Mesendoderm (in vitro differentiated cells): ENCODE results near the gene VAV3.

Experiments
- DNase-seq: peaks from one replicate; pipeline ENCODE4 v3.0.0; 2013
- H2AK5ac ChIP-seq: 2 replicates; pipeline ENCODE4 v1.6.1; 2013; ENCODE audit warnings: low read length, inconsistent platforms
- H2BK120ac ChIP-seq: 2 replicates; pipeline ENCODE4 v1.6.1; 2013; ENCODE audit warnings: low read depth, mild to moderate bottlenecking, low read length, moderate library complexity, mixed read lengths
- H2BK15ac ChIP-seq: replicated peaks from 2 replicates; pipeline ENCODE4 v1.6.1; 2013; ENCODE audit warnings: low read depth, mild to moderate bottlenecking, moderate library complexity
- H2BK5ac ChIP-seq: 2 replicates; pipeline ENCODE4 v1.6.1; 2013; ENCODE audit warnings: low read length, inconsistent platforms
- H3K18ac ChIP-seq: 2 replicates; pipeline ENCODE4 v1.6.1; 2013; ENCODE audit warnings: mild to moderate bottlenecking, low read length, mixed read lengths
- H3K23ac ChIP-seq: one replicate; pipeline ENCODE4 v1.6.1; 2013; ENCODE audit warnings: low read length
- H3K27ac ChIP-seq: 2 replicates; pipeline ENCODE4 v1.5.1; 2013; ENCODE audit warnings: low read depth, mild to moderate bottlenecking, inconsistent platforms, low read length, moderate library complexity
- H3K27me3 ChIP-seq: 2 replicates; pipeline ENCODE4 v1.6.1; 2013; ENCODE audit warnings: low read length, control low read depth, mild to moderate bottlenecking, inconsistent platforms; ENCODE audit not compliant: insufficient read depth, poor library complexity
- H3K36me3 ChIP-seq: 2 replicates; pipeline ENCODE4 v1.6.1; 2013; ENCODE audit warnings: low read length, inconsistent platforms; ENCODE audit not compliant: control insufficient read depth, insufficient read depth
- H3K4ac ChIP-seq: one replicate; pipeline ENCODE4 v1.6.1; 2013; ENCODE audit warnings: low read depth, mild to moderate bottlenecking, low read length, moderate library complexity
- H3K4me1 ChIP-seq: 2 replicates; pipeline ENCODE4 v1.6.1; 2013; ENCODE audit warnings: low read depth, low read length, inconsistent platforms; ENCODE audit not compliant: control insufficient read depth
- H3K4me2 ChIP-seq: 2 replicates; pipeline ENCODE4 v1.6.1; 2013; ENCODE audit warnings: low read length
- H3K4me3 ChIP-seq: 2 replicates; pipeline ENCODE4 v1.5.1; 2013; ENCODE audit warnings: mild to moderate bottlenecking, low read length
- H3K56ac ChIP-seq: one replicate; pipeline ENCODE4 v1.6.1; 2013; ENCODE audit warnings: low read length
- H3K79me1 ChIP-seq: 2 replicates; pipeline ENCODE4 v1.6.1; 2013; ENCODE audit warnings: low read length, inconsistent platforms
- H3K79me2 ChIP-seq: 2 replicates; pipeline ENCODE4 v1.6.1; 2013; ENCODE audit warnings: mild to moderate bottlenecking, low read length; ENCODE audit not compliant: control insufficient read depth, insufficient read depth
- H3K9ac ChIP-seq: 2 replicates; pipeline ENCODE4 v1.6.1; 2013; ENCODE audit warnings: low read length, inconsistent platforms
- H4K5ac ChIP-seq: one replicate; pipeline ENCODE4 v1.6.1; 2013; ENCODE audit warnings: low read length
- H4K8ac ChIP-seq: one replicate; pipeline ENCODE4 v1.6.1; 2013; ENCODE audit warnings: low read depth, mild to moderate bottlenecking, control low read depth, low read length, moderate library complexity
- WGBS: extraction: QIAGEN DNeasy Blood & Tissue Kit; methylation state at CpG from one replicate; pipeline ENCODE4 v1.1.7; 2013; ENCODE audit warnings: low lambda C conversion rate, missing lambda C conversion rate; ENCODE audit not compliant: insufficient coverage; ENCODE audit errors: extremely low coverage; 5-methylcytosine and 5-hydroxymethylcytosine counted together

Gene VAV3

DNA sequence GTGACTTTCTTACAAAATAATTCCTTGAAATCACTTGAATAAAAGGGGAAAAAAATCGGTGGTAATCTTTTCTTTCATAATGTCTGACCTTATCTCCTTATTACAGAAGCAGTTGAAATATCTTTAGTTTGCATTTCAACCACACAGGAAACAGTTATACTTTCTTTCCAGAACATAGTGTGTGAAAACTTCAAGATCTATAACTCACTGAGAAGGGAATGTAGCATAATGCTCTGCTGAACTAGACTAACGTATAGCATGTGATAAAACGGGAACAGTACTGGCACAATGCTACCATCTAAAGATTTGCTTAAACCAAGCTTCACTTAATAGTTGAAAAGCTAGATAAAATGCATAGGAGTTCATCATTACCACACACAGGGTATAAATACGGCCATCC is 45.0 kb downstream of the VAV3 start:
- Histone ChIP-seq H2AK5ac (no peak overlapping the region), H3K23ac (no peak overlapping the region), H2BK5ac (no peak overlapping the region), H2BK120ac (no peak overlapping the region), H3K79me1 (no peaks in the 10 kb centered on the region), H3K56ac (no peak overlapping the region), H3K4me3 (no peak overlapping the region), H3K4ac (no peak overlapping the region), H3K18ac (no peak overlapping the region), H3K4me2 (no peak overlapping the region), H3K36me3 (no peaks in the 10 kb centered on the region), H2BK15ac (no peak overlapping the region), H3K79me2 (no peaks in the 10 kb centered on the region), H3K9ac (no peak overlapping the region), H3K27ac (no peak overlapping the region), H3K27me3 (no peaks in the 10 kb centered on the region), H4K5ac (no peak overlapping the region), H3K4me1 (no peaks in the 10 kb centered on the region), H4K8ac (no peak overlapping the region)
- DNase-seq: no peak
- no CpG with 5 or more reads among the region's 4 CpGs for WGBS

DNA sequence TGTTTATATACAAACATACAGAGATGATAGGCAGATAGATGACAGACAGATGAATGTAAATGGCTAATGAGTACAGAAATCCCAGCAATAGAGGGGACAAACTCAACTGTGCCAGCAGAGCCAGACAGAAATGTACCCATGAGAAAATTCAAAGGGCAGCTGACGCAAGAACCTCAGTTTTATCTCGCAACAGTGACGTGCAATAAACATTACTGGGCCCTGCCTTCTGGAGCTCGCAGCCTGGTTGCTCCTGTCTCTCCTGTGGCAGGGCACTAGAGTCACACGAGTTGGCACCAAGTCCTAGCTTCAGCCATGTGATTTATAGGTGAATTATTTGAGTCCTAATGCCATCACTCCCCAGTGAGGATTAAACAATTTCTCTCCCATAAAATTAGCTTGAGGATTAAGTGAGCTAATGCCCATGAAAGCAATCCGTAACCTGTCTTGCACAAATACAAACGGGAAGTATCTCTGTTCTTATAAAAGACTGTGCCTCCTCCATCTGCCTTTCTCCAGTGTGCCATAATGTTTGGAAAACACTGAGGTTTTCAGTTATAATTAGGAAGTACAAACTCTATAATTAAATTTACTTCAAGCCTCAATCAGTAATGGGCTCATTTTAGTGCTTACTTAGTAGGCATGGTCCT is 50.7 kb downstream of the VAV3 start:
- no peak overlapping the region for H4K8ac ChIP-seq

DNA sequence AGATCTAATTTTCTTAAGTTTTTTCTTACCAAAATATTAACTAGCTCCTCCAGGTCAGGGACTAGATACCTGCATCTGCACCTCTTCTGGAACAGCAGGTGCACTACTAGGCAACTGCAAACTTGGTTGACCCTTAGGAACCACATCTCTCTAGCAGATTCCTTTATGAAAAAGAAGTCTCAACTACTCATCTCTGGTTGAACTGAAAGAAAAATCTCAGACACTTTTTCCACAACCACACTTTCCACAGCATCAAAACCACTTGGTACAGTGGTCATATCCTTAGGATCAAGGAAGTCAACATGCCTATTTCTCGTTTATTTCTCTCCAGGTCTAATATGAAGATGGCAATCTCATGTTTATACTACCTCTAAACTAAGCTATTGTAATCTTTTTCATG is 52.3 kb downstream of the VAV3 start:
- Histone ChIP-seq H3K79me1 (no peaks in the 10 kb centered on the region), H3K36me3 (no peaks in the 10 kb centered on the region), H4K8ac (no peak overlapping the region), H3K4ac (no peak overlapping the region), H3K56ac (no peak overlapping the region), H2BK120ac (no peak overlapping the region), H3K27me3 (no peaks in the 10 kb centered on the region), H3K4me2 (no peak overlapping the region), H3K79me2 (no peaks in the 10 kb centered on the region), H3K4me1 (no peaks in the 10 kb centered on the region), H3K23ac (no peak overlapping the region), H2BK5ac (no peak overlapping the region), H3K4me3 (no peak overlapping the region), H3K27ac (no peak overlapping the region), H3K18ac (no peak overlapping the region), H4K5ac (no peak overlapping the region), H2BK15ac (no peak overlapping the region), H2AK5ac (no peak overlapping the region), H3K9ac (no peak overlapping the region)
- no CpG with 5 or more reads among the region's 1 CpG for WGBS
- DNase-seq: no peak

More for the DNA sequence above, 50.7 kb downstream of the VAV3 start:
- Histone ChIP-seq H2BK120ac (no peak overlapping the region), H2AK5ac (no peak overlapping the region), H3K9ac (no peak overlapping the region), H2BK15ac (no peak overlapping the region), H3K4ac (no peak overlapping the region), H3K27me3 (no peaks in the 10 kb centered on the region), H3K4me2 (no peak overlapping the region), H4K5ac (no peak overlapping the region), H2BK5ac (no peak overlapping the region), H3K4me1 (no peaks in the 10 kb centered on the region), H3K79me2 (no peaks in the 10 kb centered on the region), H3K23ac (no peak overlapping the region), H3K27ac (no peak overlapping the region), H3K18ac (no peak overlapping the region), H3K36me3 (no peaks in the 10 kb centered on the region), H3K79me1 (no peaks in the 10 kb centered on the region), H3K56ac (no peak overlapping the region), H3K4me3 (no peak overlapping the region)
- no CpG with 5 or more reads among the region's 7 CpGs for WGBS
- no peak for DNase-seq

DNA sequence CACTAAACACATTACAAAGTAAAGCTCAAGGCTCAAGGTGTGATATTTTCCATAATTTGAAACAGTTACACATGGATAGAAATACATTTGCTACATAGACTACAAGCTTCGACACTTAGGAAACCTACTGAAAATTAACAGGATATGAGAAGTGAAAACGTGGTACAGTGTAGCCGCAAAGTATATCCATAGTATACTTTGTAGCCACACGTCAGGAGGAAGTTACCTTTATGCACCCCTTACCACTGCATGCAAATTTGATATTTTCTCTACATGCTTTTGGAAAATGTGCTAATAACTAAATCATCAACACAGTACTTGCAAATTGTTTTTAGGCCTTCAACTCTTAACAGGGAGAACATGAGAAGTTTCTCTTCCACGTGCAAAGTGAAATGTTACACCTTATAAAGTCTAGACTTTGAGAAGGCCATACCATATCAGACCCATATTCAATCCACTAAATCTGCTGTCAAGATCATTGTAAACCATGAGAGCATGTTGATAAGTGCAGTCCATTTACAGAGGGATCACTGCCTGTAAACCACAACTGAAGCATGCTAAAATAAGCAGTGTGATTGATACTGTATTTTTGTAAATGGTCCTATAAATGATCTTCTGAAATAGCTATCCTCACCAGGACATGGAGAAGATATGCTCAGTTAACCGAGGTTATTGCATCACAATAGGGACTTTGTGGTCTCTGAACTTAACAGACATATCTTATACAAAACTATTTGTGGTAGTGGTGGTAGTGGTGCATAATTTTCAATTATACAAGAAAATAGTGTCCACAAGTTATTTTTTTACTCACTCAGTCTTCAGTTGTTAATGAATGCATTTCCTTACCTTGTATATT is 64.7 kb downstream of the VAV3 start:
- H4K8ac ChIP-seq: no peak overlapping the region
- H2BK15ac ChIP-seq: no peak overlapping the region
- H4K5ac ChIP-seq: no peak overlapping the region
- no peaks in the 10 kb centered on the region for H3K36me3 ChIP-seq
- H3K18ac ChIP-seq: no peak overlapping the region
- H3K4me1 ChIP-seq: peaks cover 1% of the 10 kb centered on the region
- H3K9ac ChIP-seq: no peak overlapping the region
- DNase-seq: no peak
- H2AK5ac ChIP-seq: no peak overlapping the region
- no CpG with 5 or more reads among the region's 6 CpGs for WGBS
- H3K4me2 ChIP-seq: no peak overlapping the region
- no peaks in the 10 kb centered on the region for H3K79me1 ChIP-seq
- H3K23ac ChIP-seq: no peak overlapping the region
- no peak overlapping the region for H2BK5ac ChIP-seq
- H3K56ac ChIP-seq: no peak overlapping the region
- H3K27me3 ChIP-seq: no peaks in the 10 kb centered on the region
- H3K79me2 ChIP-seq: no peaks in the 10 kb centered on the region
- no peak overlapping the region for H3K4ac ChIP-seq
- no peak overlapping the region for H3K27ac ChIP-seq
- H2BK120ac ChIP-seq: no peak overlapping the region
- no peak overlapping the region for H3K4me3 ChIP-seq

DNA sequence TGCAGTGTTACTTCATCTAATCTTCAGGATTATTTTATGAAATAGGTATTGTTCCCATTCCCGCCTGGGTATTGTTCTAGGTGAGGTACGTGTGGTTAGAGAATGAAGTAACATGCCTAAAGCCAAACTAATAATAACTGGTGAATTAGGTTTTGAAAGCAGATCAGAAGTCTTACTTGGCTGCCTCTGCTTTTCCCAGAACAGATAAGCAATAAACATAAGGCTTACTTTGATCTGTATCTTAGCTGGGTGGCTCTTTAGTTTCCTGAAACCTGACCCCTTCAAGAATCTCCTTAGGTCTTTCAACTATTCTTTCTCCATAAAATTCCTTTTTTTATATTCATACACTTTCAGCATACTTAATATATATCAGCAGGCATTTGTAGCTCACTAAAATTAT is 65.3 kb downstream of the VAV3 start:
- H3K4me1 ChIP-seq: peaks cover 1% of the 10 kb centered on the region
- no peak overlapping the region for H4K5ac ChIP-seq
- H3K18ac ChIP-seq: no peak overlapping the region
- no peak overlapping the region for H3K23ac ChIP-seq
- H2BK5ac ChIP-seq: no peak overlapping the region
- no peaks in the 10 kb centered on the region for H3K36me3 ChIP-seq
- no peak overlapping the region for H2BK15ac ChIP-seq
- H2AK5ac ChIP-seq: no peak overlapping the region
- no peak overlapping the region for H3K9ac ChIP-seq
- no peaks in the 10 kb centered on the region for H3K79me1 ChIP-seq
- no peak overlapping the region for H3K56ac ChIP-seq
- H3K4me2 ChIP-seq: no peak overlapping the region
- H3K4ac ChIP-seq: no peak overlapping the region
- H2BK120ac ChIP-seq: no peak overlapping the region
- no peak overlapping the region for H3K4me3 ChIP-seq
- no peak overlapping the region for H3K27ac ChIP-seq
- no peak overlapping the region for H4K8ac ChIP-seq
- no peaks in the 10 kb centered on the region for H3K27me3 ChIP-seq
- DNase-seq: peak; percentile 11
- no CpG with 5 or more reads among the region's 2 CpGs for WGBS
- no peaks in the 10 kb centered on the region for H3K79me2 ChIP-seq
